Left lung (tissue), 10 donors: ENCODE results near the gene MOB3B. TPM values are rescaled to one million over a fixed set of nuclear protein-coding genes. Genes with fewer than 3 reads are reported as not detected.

ENCODE experiments used
- ATAC-seq: fragments of 200-7000 bp; cut with Tn5 transposase; one replicate; pipeline ENCODE4 v1.9.1; 2020; ENCODE audit warnings: moderate library complexity
- DNase-seq, 4 donors: peaks; one replicate each; pipeline ENCODE4 v3.0.0-alpha.2; 2013 to 2020
- H3K27ac ChIP-seq, 2 donors: fragments of 200-600 bp; sonication (generic) in 1 of 2; one replicate each; pipeline versions ENCODE4 v1.5.0 to v1.8.0; 2020 to 2021
- H3K27me3 ChIP-seq, 2 donors: fragments of 200-600 bp; sonication (generic) in 1 of 2; one replicate each; pipeline versions ENCODE4 v1.5.0 to v1.8.0; 2020 to 2021
- H3K36me3 ChIP-seq, 2 donors: fragments of 200-600 bp; sonication (generic) in 1 of 2; one replicate each; pipeline versions ENCODE4 v1.5.0 to v1.8.0; 2020 to 2021
- H3K4me1 ChIP-seq, 2 donors: fragments of 200-600 bp; one replicate each; pipeline ENCODE4 v1.8.0; 2021
- H3K4me3 ChIP-seq, 2 donors: fragments of 200-600 bp; sonication (generic) in 1 of 2; one replicate each; pipeline versions ENCODE4 v1.5.0 to v1.8.0; 2020 to 2021; ENCODE audit warnings: mild to moderate bottlenecking in 1 of 2
- H3K9me3 ChIP-seq, 2 donors: fragments of 200-600 bp; sonication (generic) in 1 of 2; one replicate each; pipeline versions ENCODE4 v1.5.0 to v1.8.0; 2020 to 2021
- CTCF ChIP-seq, 2 donors: fragments of 200-600 bp; sonication (generic) in 1 of 2; IDR thresholded peaks; one replicate each; pipeline versions ENCODE4 v1.5.0 to v1.8.0; 2021; ENCODE audit warnings: antibody characterized with exemption in 2 of 2
- intact Hi-C, 2 donors: fragments of 100-400 bp; cut with DNase I; formaldehyde crosslinking; loops; one replicate each; pipeline versions ENCODE4 v1.11.2 to v1.14.2; 2022
- polyA plus RNA-seq, 6 donors: library from polyadenylated mRNA; unstranded; fragments of 120-200 nt; gene quantifications; one replicate each; pipeline ENCODE4 v1.2.1, GENCODE V29; 2013; ENCODE audit not compliant: insufficient read length in 6 of 6
- total RNA-seq, 2 donors: library from RNA; stranded (reverse); fragmentation: NEBNext Ultra II Directional; extraction: Animal tissue kit (Norgen Biotek cat#: 25700); gene quantifications; one replicate each; pipeline ENCODE4 v1.2.1, GENCODE V29; 2021
- donor health status: DM: no; HTN: yes; CAD: no.
- donor health status: DM: no; HTN: no; CAD: no.

The MOB3B gene
- total and polyA plus RNA-seq, 8 donors = 7.2 to 18.3 (median 15.8) TPM

GRCh38 chr9:27445057-27445595 lies 84.5 kb downstream of the MOB3B start:
- H3K4me1 ChIP-seq = no peaks in the 10 kb centered on the region
- intact Hi-C loops = no loop called here
- H3K27ac ChIP-seq = no peak overlapping the region
- H3K27me3 ChIP-seq = no peaks in the 10 kb centered on the region
- no peaks in the 10 kb centered on the region for H3K9me3 ChIP-seq
- no peak overlapping the region for H3K4me3 ChIP-seq
- H3K36me3 ChIP-seq = no peaks in the 10 kb centered on the region
- no peak for ATAC-seq
- DNase-seq = no peak
- no peak for TF ChIP-seq CTCF (IDR thresholded peaks at IDR 0.05)

- H3K27ac ChIP-seq = no peak overlapping the region
- H3K27me3 ChIP-seq = no peaks in the 10 kb centered on the region
- H3K4me3 ChIP-seq = no peak overlapping the region
- no peaks in the 10 kb centered on the region for H3K4me1 ChIP-seq
- intact Hi-C loops = no loop called here
- ATAC-seq (no peak), DNase-seq (no peak)
- no peak for TF ChIP-seq CTCF (IDR thresholded peaks at IDR 0.05)
- no peaks in the 10 kb centered on the region for H3K36me3 ChIP-seq
- no peaks in the 10 kb centered on the region for H3K9me3 ChIP-seq
Observed at GRCh38 chr9:27442464-27442863, 87.2 kb downstream of the MOB3B start.

- intact Hi-C loops = no loop called here
- no peaks in the 10 kb centered on the region for H3K27me3 ChIP-seq
- H3K4me3 ChIP-seq = no peak overlapping the region
- ATAC-seq = no peak
- no peaks in the 10 kb centered on the region for H3K36me3 ChIP-seq
- no peak overlapping the region for H3K27ac ChIP-seq
- no peaks in the 10 kb centered on the region for H3K9me3 ChIP-seq
- H3K4me1 ChIP-seq = no peaks in the 10 kb centered on the region
- DNase-seq = no peak
- no peak for TF ChIP-seq CTCF (IDR thresholded peaks at IDR 0.05)
Observed at GRCh38 chr9:27441741-27442070, 87.9 kb downstream of the MOB3B start.

GRCh38 chr9:27440888-27441740 lies 88.5 kb downstream of the MOB3B start:
- intact Hi-C loops = no loop called here
- ATAC-seq (no peak), DNase-seq (no peak)
- no peaks in the 10 kb centered on the region for H3K9me3 ChIP-seq
- H3K4me1 ChIP-seq = no peaks in the 10 kb centered on the region
- H3K27me3 ChIP-seq = no peaks in the 10 kb centered on the region
- no peaks in the 10 kb centered on the region for H3K36me3 ChIP-seq
- H3K27ac ChIP-seq = no peak overlapping the region
- no peak overlapping the region for H3K4me3 ChIP-seq
- TF ChIP-seq CTCF (IDR thresholded peaks at IDR 0.05) = no peak

GRCh38 chr9:27438522-27438921 lies 91.1 kb downstream of the MOB3B start:
- no peak for TF ChIP-seq CTCF (IDR thresholded peaks at IDR 0.05)
- Histone ChIP-seq H3K4me3 (no peak overlapping the region), H3K27me3 (no peaks in the 10 kb centered on the region), H3K9me3 (no peaks in the 10 kb centered on the region), H3K36me3 (no peaks in the 10 kb centered on the region), H3K27ac (no peak overlapping the region), H3K4me1 (no peaks in the 10 kb centered on the region)
- no peak for ATAC-seq
- intact Hi-C loops = no loop called here
- no peak for DNase-seq
